T-helper 2 cell treated with Interferon-gamma antibody and Interleukin-4, amounts not matched to agents 5 μg/mL and 100 μg/mL, for 36 hours (primary cell): ENCODE measurements around the gene KLHL29.

Experiments
- DNase-seq: peaks from one replicate; pipeline ENCODE4 v3.0.0; 2021; ENCODE audit warnings: low spot score
- H3K27ac Mint-ChIP-seq: one replicate; pipeline ENCODE4 v1.8.0; 2021; ENCODE audit warnings: mild to moderate bottlenecking, mixed read lengths
- H3K27me3 Mint-ChIP-seq: one replicate; pipeline ENCODE4 v1.8.0; 2021; ENCODE audit warnings: low read depth, mixed read lengths
- H3K36me3 Mint-ChIP-seq: one replicate; pipeline ENCODE4 v1.8.0; 2021; ENCODE audit warnings: low read depth, mixed read lengths
- H3K4me1 Mint-ChIP-seq: one replicate; pipeline ENCODE4 v1.8.0; 2021; ENCODE audit warnings: low read depth, mixed read lengths
- H3K4me3 Mint-ChIP-seq: one replicate; pipeline ENCODE4 v1.8.0; 2022; ENCODE audit warnings: mild to moderate bottlenecking, moderate library complexity, mixed read lengths
- H3K9me3 Mint-ChIP-seq: one replicate; pipeline ENCODE4 v1.8.0; 2021; ENCODE audit warnings: mixed read lengths

The KLHL29 gene

GRCh38 chr2:23594460-23594825 lies 209.5 kb downstream of the KLHL29 start:
- H3K9me3 Mint-ChIP-seq, result no peaks in the 10 kb centered on the region
- no peak overlapping the region for H3K27ac Mint-ChIP-seq
- no peaks in the 10 kb centered on the region for H3K27me3 Mint-ChIP-seq
- H3K4me1 Mint-ChIP-seq, result no peaks in the 10 kb centered on the region
- no peak for DNase-seq
- no peaks in the 10 kb centered on the region for H3K36me3 Mint-ChIP-seq
- no peak overlapping the region for H3K4me3 Mint-ChIP-seq

- H3K36me3 Mint-ChIP-seq, result no peaks in the 10 kb centered on the region
- no peak overlapping the region for H3K27ac Mint-ChIP-seq
- no peaks in the 10 kb centered on the region for H3K27me3 Mint-ChIP-seq
- H3K4me3 Mint-ChIP-seq, result no peak overlapping the region
- H3K9me3 Mint-ChIP-seq, result no peaks in the 10 kb centered on the region
- no peaks in the 10 kb centered on the region for H3K4me1 Mint-ChIP-seq
- DNase-seq, result no peak
These were observed 210.0 kb downstream of the KLHL29 start for GRCh38 chr2:23595021-23595420.

- DNase-seq, result no peak
- Mint-ChIP-seq H3K27ac (no peak overlapping the region), H3K9me3 (no peaks in the 10 kb centered on the region), H3K27me3 (no peaks in the 10 kb centered on the region), H3K4me3 (no peak overlapping the region), H3K36me3 (no peaks in the 10 kb centered on the region), H3K4me1 (no peaks in the 10 kb centered on the region)
These were observed 210.7 kb downstream of the KLHL29 start for GRCh38 chr2:23595601-23596251.

- no peak overlapping the region for H3K4me3 Mint-ChIP-seq
- H3K36me3 Mint-ChIP-seq, result no peaks in the 10 kb centered on the region
- DNase-seq, result no peak
- H3K27me3 Mint-ChIP-seq, result no peaks in the 10 kb centered on the region
- H3K4me1 Mint-ChIP-seq, result no peaks in the 10 kb centered on the region
- no peaks in the 10 kb centered on the region for H3K9me3 Mint-ChIP-seq
- no peak overlapping the region for H3K27ac Mint-ChIP-seq
These were observed 211.4 kb downstream of the KLHL29 start for GRCh38 chr2:23596316-23596885.

- Mint-ChIP-seq H3K27me3 (no peaks in the 10 kb centered on the region), H3K36me3 (no peaks in the 10 kb centered on the region), H3K27ac (no peak overlapping the region), H3K4me3 (no peak overlapping the region), H3K9me3 (no peaks in the 10 kb centered on the region), H3K4me1 (no peaks in the 10 kb centered on the region)
- no peak for DNase-seq
These were observed 212.7 kb downstream of the KLHL29 start for GRCh38 chr2:23597687-23598086.

GRCh38 chr2:23599006-23599405 lies 214.0 kb downstream of the KLHL29 start:
- H3K9me3 Mint-ChIP-seq, result no peaks in the 10 kb centered on the region
- H3K27me3 Mint-ChIP-seq, result no peaks in the 10 kb centered on the region
- no peak overlapping the region for H3K27ac Mint-ChIP-seq
- H3K4me3 Mint-ChIP-seq, result no peak overlapping the region
- DNase-seq, result no peak
- H3K36me3 Mint-ChIP-seq, result no peaks in the 10 kb centered on the region
- no peaks in the 10 kb centered on the region for H3K4me1 Mint-ChIP-seq

GRCh38 chr2:23599667-23600066 lies 214.7 kb downstream of the KLHL29 start:
- Mint-ChIP-seq H3K27me3 (no peaks in the 10 kb centered on the region), H3K9me3 (no peaks in the 10 kb centered on the region), H3K4me1 (no peaks in the 10 kb centered on the region), H3K36me3 (no peaks in the 10 kb centered on the region), H3K4me3 (no peak overlapping the region), H3K27ac (no peak overlapping the region)
- no peak for DNase-seq

GRCh38 chr2:23600346-23600745 lies 215.4 kb downstream of the KLHL29 start:
- H3K27ac Mint-ChIP-seq, result no peak overlapping the region
- no peak overlapping the region for H3K4me3 Mint-ChIP-seq
- DNase-seq, result no peak
- H3K4me1 Mint-ChIP-seq, result no peaks in the 10 kb centered on the region
- no peaks in the 10 kb centered on the region for H3K9me3 Mint-ChIP-seq
- no peaks in the 10 kb centered on the region for H3K36me3 Mint-ChIP-seq
- H3K27me3 Mint-ChIP-seq, result no peaks in the 10 kb centered on the region

GRCh38 chr2:23601301-23601965 lies 216.5 kb downstream of the KLHL29 start:
- H3K36me3 Mint-ChIP-seq, result no peaks in the 10 kb centered on the region
- peaks cover 7% of the 10 kb centered on the region for H3K9me3 Mint-ChIP-seq
- no peak for DNase-seq
- H3K27ac Mint-ChIP-seq, result no peak overlapping the region
- H3K27me3 Mint-ChIP-seq, result no peaks in the 10 kb centered on the region
- H3K4me3 Mint-ChIP-seq, result no peak overlapping the region
- H3K4me1 Mint-ChIP-seq, result no peaks in the 10 kb centered on the region

GRCh38 chr2:23602116-23602515 lies 217.1 kb downstream of the KLHL29 start:
- Mint-ChIP-seq H3K36me3 (no peaks in the 10 kb centered on the region), H3K27ac (no peak overlapping the region)
- DNase-seq, result no peak

GRCh38 chr2:23603156-23603555 lies 218.2 kb downstream of the KLHL29 start:
- H3K4me1 Mint-ChIP-seq, result no peaks in the 10 kb centered on the region
- H3K9me3 Mint-ChIP-seq, result peaks cover 10% of the 10 kb centered on the region
- H3K27me3 Mint-ChIP-seq, result no peaks in the 10 kb centered on the region
- H3K4me3 Mint-ChIP-seq, result no peak overlapping the region
- H3K27ac Mint-ChIP-seq, result no peak overlapping the region
- H3K36me3 Mint-ChIP-seq, result no peaks in the 10 kb centered on the region
- no peak for DNase-seq

More at GRCh38 chr2:23602116-23602515, 217.1 kb downstream of the KLHL29 start:
- no peak overlapping the region for H3K4me3 Mint-ChIP-seq
- H3K4me1 Mint-ChIP-seq, result no peaks in the 10 kb centered on the region
- peaks cover 10% of the 10 kb centered on the region for H3K9me3 Mint-ChIP-seq
- H3K27me3 Mint-ChIP-seq, result no peaks in the 10 kb centered on the region

- Mint-ChIP-seq H3K4me1 (no peaks in the 10 kb centered on the region), H3K27me3 (no peaks in the 10 kb centered on the region), H3K36me3 (no peaks in the 10 kb centered on the region), H3K9me3 (peaks cover 10% of the 10 kb centered on the region), H3K27ac (no peak overlapping the region), H3K4me3 (no peak overlapping the region)
- DNase-seq, result no peak
These were observed 218.6 kb downstream of the KLHL29 start for GRCh38 chr2:23603581-23603980.

- Mint-ChIP-seq H3K36me3 (no peaks in the 10 kb centered on the region), H3K27me3 (no peaks in the 10 kb centered on the region), H3K27ac (no peak overlapping the region), H3K4me3 (no peak overlapping the region), H3K9me3 (peaks cover 10% of the 10 kb centered on the region), H3K4me1 (no peaks in the 10 kb centered on the region)
- DNase-seq, result no peak
These were observed 219.8 kb downstream of the KLHL29 start for GRCh38 chr2:23604731-23605130.

- no peak for DNase-seq
- no peaks in the 10 kb centered on the region for H3K36me3 Mint-ChIP-seq
- no peak overlapping the region for H3K27ac Mint-ChIP-seq
- no peak overlapping the region for H3K4me3 Mint-ChIP-seq
- no peaks in the 10 kb centered on the region for H3K4me1 Mint-ChIP-seq
- H3K9me3 Mint-ChIP-seq, result peaks cover 10% of the 10 kb centered on the region
- no peaks in the 10 kb centered on the region for H3K27me3 Mint-ChIP-seq
These were observed 220.3 kb downstream of the KLHL29 start for GRCh38 chr2:23605236-23605635.
